Endothelial cell of umbilical vein (primary cell): ENCODE data around the gene WASF2. TPM values are rescaled to one million over a fixed set of nuclear protein-coding genes. Genes with fewer than 3 reads are reported as not detected.

ENCODE experiments used
- BruUV-seq: library from RNA; stranded (reverse); fragments of 400-500 nt; replicated peaks from 2 replicates; lab custom pipeline; 2021; lab: Mats Ljungman, UMichigan
- CTCF ChIA-PET: fragments of 300-600, 350-600 bp; sonication (Branson Sonifier 250); formaldehyde crosslinking; loops from one replicate; lab custom pipeline; 2021; ENCODE audit warnings: antibody characterized with exemption, inconsistent platforms; lab: Charles Lee
- POLR2A ChIA-PET: fragments of 300-600, 350-600 bp; sonication (Branson Sonifier 250); formaldehyde crosslinking; loops from one replicate; lab custom pipeline; 2021; ENCODE audit warnings: antibody characterized with exemption, inconsistent platforms; lab: Charles Lee
- DNase-seq: peaks from one replicate; pipeline ENCODE4 v3.0.0-alpha.2; 2011; ENCODE audit warnings: low read depth, low spot score
- FAIRE-seq: peaks from 2 replicates; lab custom pipeline; 2011; peaks lifted over from hg19 to GRCh38; lab: Jason Lieb, UNC
- H2AFZ ChIP-seq: 2 replicates; pipeline ENCODE4 v1.6.0; 2012; ENCODE audit warnings: low read depth, low read length, control low read depth, inconsistent platforms
- H3K27ac ChIP-seq: 2 replicates; pipeline ENCODE4 v1.5.1; 2011; ENCODE audit warnings: low read depth, mild to moderate bottlenecking, control low read depth, low read length, moderate library complexity; ENCODE audit not compliant: insufficient read depth
- H3K27me3 ChIP-seq, 2 experiments: 2 replicates each; pipeline versions ENCODE4 v1.6.0 to v1.6.1; 2011; ENCODE audit warnings: low read length in 2 of 2, mixed read lengths in 1 of 2; ENCODE audit not compliant: control insufficient read depth in 2 of 2, insufficient read depth in 2 of 2
- H3K36me3 ChIP-seq, 2 experiments: 2 replicates in 1 of 2; 3 replicates in 1 of 2; pipeline ENCODE4 v1.5.1; 2011; ENCODE audit warnings: low read length in 2 of 2, mild to moderate bottlenecking in 1 of 2, moderate library complexity in 1 of 2; ENCODE audit not compliant: control insufficient read depth in 2 of 2, insufficient read depth in 2 of 2; ENCODE audit errors: extremely low read depth in 1 of 2
- H3K4me1 ChIP-seq: 3 replicates; pipeline ENCODE4 v1.5.1; 2011; ENCODE audit warnings: mild to moderate bottlenecking, low read length; ENCODE audit not compliant: control insufficient read depth, insufficient read depth; ENCODE audit errors: extremely low read depth
- H3K4me2 ChIP-seq: 2 replicates; pipeline ENCODE4 v1.6.1; 2011; ENCODE audit warnings: low read length, control low read depth, mixed read lengths; ENCODE audit not compliant: insufficient read depth
- H3K4me3 ChIP-seq, 3 experiments: fragments of 200-600 bp in 1 of 3; sonication (generic), shearing (Covaris generic) in 1 of 3; replicated peaks in 1 of 3; 2 replicates each; pipeline ENCODE4 v1.5.1; 2011 to 2016; ENCODE audit warnings: control low read depth in 3 of 3, low read length in 3 of 3, mild to moderate bottlenecking in 2 of 3, inconsistent platforms in 1 of 3, low read depth in 1 of 3, moderate library complexity in 1 of 3; ENCODE audit not compliant: insufficient read depth in 1 of 3
- H3K79me2 ChIP-seq: 2 replicates; pipeline ENCODE4 v1.6.0; 2012; ENCODE audit warnings: low read length, inconsistent platforms; ENCODE audit not compliant: control insufficient read depth, insufficient read depth
- H3K9ac ChIP-seq: replicated peaks from 2 replicates; pipeline ENCODE3; 2011; ENCODE audit warnings: low read length, control low read depth; ENCODE audit not compliant: insufficient read depth; ENCODE audit errors: extremely low read depth
- H3K9me1 ChIP-seq: replicated peaks from 3 replicates; pipeline ENCODE4 v1.6.0; 2011; ENCODE audit warnings: mild to moderate bottlenecking, low read length; ENCODE audit not compliant: control insufficient read depth, insufficient read depth; ENCODE audit errors: extremely low read depth
- H3K9me3 ChIP-seq: replicated peaks from 2 replicates; pipeline ENCODE4 v1.5.1; 2012; ENCODE audit warnings: low read length, inconsistent platforms; ENCODE audit not compliant: control insufficient read depth, insufficient read depth
- H4K20me1 ChIP-seq: replicated peaks from 2 replicates; pipeline ENCODE3; 2011; ENCODE audit warnings: mild to moderate bottlenecking, low read length; ENCODE audit not compliant: control insufficient read depth, insufficient read depth; ENCODE audit errors: extremely low read depth
- CTCF ChIP-seq, 2 donors: IDR thresholded peaks; 1 replicate in 1 of 2; 2 replicates in 1 of 2; pipeline ENCODE4 v1.5.1; 2011; ENCODE audit warnings: low read length in 2 of 2, mild to moderate bottlenecking in 2 of 2, moderate library complexity in 2 of 2, control low read depth in 1 of 2, inconsistent platforms in 1 of 2, low read depth in 1 of 2; ENCODE audit not compliant: insufficient read depth in 1 of 2; ENCODE audit errors: extremely low read depth in 1 of 2
- EZH2 ChIP-seq: IDR thresholded peaks from 2 replicates; pipeline ENCODE4 v1.6.1; 2012; ENCODE audit warnings: borderline replicate concordance, low read depth, mild to moderate bottlenecking, moderate library complexity, low read length, inconsistent platforms; ENCODE audit not compliant: severe bottlenecking
- FOS ChIP-seq: IDR thresholded peaks from 2 replicates; pipeline ENCODE4 v1.6.1; 2011; ENCODE audit warnings: mild to moderate bottlenecking, low read length, moderate library complexity, borderline replicate concordance; ENCODE audit not compliant: insufficient read depth
- GATA2 ChIP-seq: IDR thresholded peaks from 2 replicates; pipeline ENCODE4 v1.7.0; 2011; ENCODE audit warnings: low read depth, mild to moderate bottlenecking, moderate library complexity, mixed read lengths, low read length; ENCODE audit not compliant: insufficient read length, insufficient read depth
- JUN ChIP-seq: IDR thresholded peaks from 2 replicates; pipeline ENCODE4 v1.6.1; 2011; ENCODE audit warnings: borderline replicate concordance, low read depth; ENCODE audit not compliant: insufficient read length, insufficient read depth
- MAX ChIP-seq: IDR thresholded peaks from 2 replicates; pipeline ENCODE4 v1.6.1; 2011; ENCODE audit not compliant: insufficient read depth, insufficient read length
- MYC ChIP-seq: IDR thresholded peaks from one replicate; pipeline ENCODE4 v1.6.1; 2011; ENCODE audit warnings: mild to moderate bottlenecking, low read depth, low read length
- POLR2A ChIP-seq: IDR thresholded peaks from 2 replicates; pipeline ENCODE4 v1.6.1; 2012; ENCODE audit warnings: low read depth, mild to moderate bottlenecking, control low read depth, low read length
- POLR2AphosphoS5 ChIP-seq: IDR thresholded peaks from 2 replicates; pipeline ENCODE4 v1.6.1; 2012; ENCODE audit warnings: low read depth, mild to moderate bottlenecking, control low read depth, low read length, moderate library complexity; ENCODE audit not compliant: insufficient read depth
- dilution Hi-C: fragments of 300-500 bp; cut with MboI; formaldehyde crosslinking; loops from one replicate; pipeline ENCODE4 v1.15.0; 2019; ENCODE audit warnings: low sequenced_read_pairs; ENCODE audit not compliant: extremely low pct_ligation_motif_present
- intact Hi-C: fragments of 100-400 bp; cut with micrococcal nuclease; formaldehyde crosslinking; loops from one replicate; pipeline ENCODE4 v1.10.0; 2022
- polyA plus RNA-seq, 4 experiments: library from polyadenylated mRNA; depleted of rRNA in 3 of 4; stranded (reverse) in 3 of 4; unstranded in 1 of 4; fragments of >200 nt; gene quantifications; 2 replicates each; pipeline versions ENCODE4 v1.2.1 to v1.2.3, GENCODE V29; 2011 to 2012; ENCODE audit warnings: missing spikeins in 1 of 4
- total RNA-seq: library from RNA; stranded (reverse); gene quantifications from 2 replicates; pipeline ENCODE4 v1.2.3, GENCODE V29; 2021

Gene WASF2
- total and polyA plus RNA-seq, 2 donors (not counting 3 experiments of a cell fraction or from before 2014, with no cell fraction given): 76.9 to 172 TPM

DNA sequence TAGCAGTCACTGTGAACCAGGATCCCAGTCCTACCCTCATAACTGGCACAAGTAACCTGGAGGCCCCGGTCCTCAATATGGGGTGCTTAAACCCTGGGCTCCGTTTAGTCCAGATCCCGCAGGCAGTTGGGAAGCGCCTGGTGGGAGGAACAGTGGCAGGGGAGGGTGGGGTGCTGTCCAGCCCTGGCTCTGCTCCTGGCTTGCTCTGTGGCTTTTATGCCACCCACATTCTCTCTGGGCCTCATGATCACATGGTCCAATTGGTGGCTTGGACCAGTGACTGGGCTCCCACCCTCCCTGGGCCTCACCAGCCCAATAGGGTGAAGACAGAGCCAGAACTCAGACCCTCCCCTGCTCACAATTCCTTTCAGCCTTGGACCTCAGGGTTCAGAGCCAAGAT is 109.7 kb downstream of the WASF2 start:
- no peak overlapping the region for H2AFZ ChIP-seq
- POLR2A ChIA-PET: no interaction called here
- FAIRE-seq (no peak), DNase-seq (no peak)
- H3K9me1 ChIP-seq: no peaks in the 10 kb centered on the region
- no peak overlapping the region for H3K4me2 ChIP-seq
- H3K9ac ChIP-seq: no peak overlapping the region
- no peaks in the 10 kb centered on the region for H4K20me1 ChIP-seq
- no peak overlapping the region for H3K4me3 ChIP-seq
- no peaks in the 10 kb centered on the region for H3K4me1 ChIP-seq
- CTCF ChIA-PET: interaction anchor here (0.7 kb wide), 1 partner anchor 14 kb away, joined by 3 read pairs; no protein-coding TSS in a partner anchor
- H3K79me2 ChIP-seq: no peaks in the 10 kb centered on the region
- H3K9me3 ChIP-seq: no peaks in the 10 kb centered on the region
- BruUV-seq: no TSS peak
- no peaks in the 10 kb centered on the region for H3K36me3 ChIP-seq
- dilution Hi-C loops: no loop called here
- TF ChIP-seq FOS: no peak
- no peak overlapping the region for H3K27ac ChIP-seq
- H3K27me3 ChIP-seq: peaks cover 0 to 3% of the 10 kb centered on the region in 2 experiments
- intact Hi-C loops: no loop called here

GRCh38 chr1:27379564-27380122 is 110.3 kb downstream of the WASF2 start:
- Histone ChIP-seq H3K4me3 (no peak overlapping the region), H2AFZ (no peak overlapping the region), H3K27ac (no peak overlapping the region), H3K9me3 (no peaks in the 10 kb centered on the region), H4K20me1 (no peaks in the 10 kb centered on the region), H3K9me1 (no peaks in the 10 kb centered on the region), H3K27me3 (peaks cover 0 to 3% of the 10 kb centered on the region in 2 experiments), H3K9ac (no peak overlapping the region), H3K36me3 (no peaks in the 10 kb centered on the region), H3K4me1 (no peaks in the 10 kb centered on the region), H3K79me2 (no peaks in the 10 kb centered on the region), H3K4me2 (no peak overlapping the region)
- TF ChIP-seq JUN (no peak), EZH2 (no peak), FOS (no peak), POLR2AphosphoS5 (no peak), GATA2 (no peak), CTCF (IDR thresholded peaks at IDR 0.05; ENCODE audit: extremely low read depth in 1 of 2, insufficient read depth in 1 of 2, low read depth in 1 of 2, low read length in 2 of 2) (no peak), MYC (no peak), POLR2A (no peak), MAX (no peak)
- POLR2A ChIA-PET: no interaction called here
- no peak for DNase-seq
- intact Hi-C loops: no loop called here
- CTCF ChIA-PET: interaction anchor here (0.7 to 0.9 kb wide), 2 partner anchors 10 to 14 kb away, joined by 3 read pairs; no protein-coding TSS in a partner anchor
- no peak for FAIRE-seq
- BruUV-seq: no TSS peak
- dilution Hi-C loops: no loop called here
